ENCODE measurements around the gene ABCC1.
"Not testable (repeated sequence)": the region's sequence is repeated elsewhere in the genome, so short reads cannot be mapped to it uniquely, and the experiment has no call there.

Gene ABCC1

DNA sequence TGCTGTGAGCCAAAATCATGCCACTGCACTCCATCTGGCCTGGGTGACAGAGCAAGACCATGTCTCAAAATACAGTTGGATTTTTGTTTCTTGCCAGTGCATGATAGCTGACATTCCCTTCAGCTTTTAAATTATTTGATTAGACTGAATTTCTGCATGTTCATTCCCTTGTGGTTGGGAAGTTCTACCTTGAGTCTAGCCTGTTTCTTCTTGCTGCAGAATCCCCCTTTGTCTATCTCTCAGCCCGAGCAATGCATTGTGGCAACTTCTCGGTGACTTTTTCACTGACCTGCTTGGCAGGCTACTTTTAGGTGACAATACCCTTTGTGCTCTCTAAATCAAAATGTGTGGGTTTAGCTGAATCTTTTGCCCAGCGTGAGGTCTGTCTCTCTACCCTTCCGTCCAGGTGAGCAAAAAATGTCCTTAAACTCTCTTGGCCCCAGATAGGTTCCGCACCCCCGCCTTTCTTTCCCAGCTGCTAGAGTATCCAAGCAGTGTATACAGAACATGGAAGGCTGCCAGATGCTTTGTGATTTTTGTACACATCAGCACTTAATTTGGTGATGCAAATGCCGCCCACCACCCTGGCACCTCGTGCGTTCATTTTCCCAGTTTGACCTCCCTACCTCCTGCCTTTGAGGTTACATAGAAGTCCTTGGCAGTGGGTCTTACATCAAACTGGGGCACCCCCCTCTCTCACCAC, 143.7 kb downstream of the ABCC1 start:
- peak; percentile 64 for DNase-seq

GRCh38 chr16:16093628-16094332, 144.4 kb downstream of the ABCC1 start:
- DNase-seq: no peak

DNA sequence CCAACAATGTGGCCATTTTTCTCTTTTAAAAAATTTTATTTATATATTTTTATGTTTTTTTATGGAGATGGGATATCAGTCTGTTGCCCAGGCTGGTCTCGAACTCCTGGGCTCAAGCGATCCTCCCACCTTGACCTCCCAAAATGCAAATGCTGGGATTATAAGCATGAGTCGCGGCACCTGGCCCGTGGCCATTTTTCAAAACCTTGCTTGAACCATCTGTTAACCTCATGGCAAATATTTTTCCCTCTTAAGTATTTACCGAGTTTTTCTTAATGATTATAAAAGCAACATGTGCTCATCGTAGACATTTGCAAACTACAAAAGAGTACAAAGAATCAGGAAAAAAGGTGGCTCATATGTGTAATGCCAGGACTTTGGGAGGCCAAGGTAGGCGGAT, 146.2 kb downstream of the ABCC1 start:
- DNase-seq: no peak

DNA sequence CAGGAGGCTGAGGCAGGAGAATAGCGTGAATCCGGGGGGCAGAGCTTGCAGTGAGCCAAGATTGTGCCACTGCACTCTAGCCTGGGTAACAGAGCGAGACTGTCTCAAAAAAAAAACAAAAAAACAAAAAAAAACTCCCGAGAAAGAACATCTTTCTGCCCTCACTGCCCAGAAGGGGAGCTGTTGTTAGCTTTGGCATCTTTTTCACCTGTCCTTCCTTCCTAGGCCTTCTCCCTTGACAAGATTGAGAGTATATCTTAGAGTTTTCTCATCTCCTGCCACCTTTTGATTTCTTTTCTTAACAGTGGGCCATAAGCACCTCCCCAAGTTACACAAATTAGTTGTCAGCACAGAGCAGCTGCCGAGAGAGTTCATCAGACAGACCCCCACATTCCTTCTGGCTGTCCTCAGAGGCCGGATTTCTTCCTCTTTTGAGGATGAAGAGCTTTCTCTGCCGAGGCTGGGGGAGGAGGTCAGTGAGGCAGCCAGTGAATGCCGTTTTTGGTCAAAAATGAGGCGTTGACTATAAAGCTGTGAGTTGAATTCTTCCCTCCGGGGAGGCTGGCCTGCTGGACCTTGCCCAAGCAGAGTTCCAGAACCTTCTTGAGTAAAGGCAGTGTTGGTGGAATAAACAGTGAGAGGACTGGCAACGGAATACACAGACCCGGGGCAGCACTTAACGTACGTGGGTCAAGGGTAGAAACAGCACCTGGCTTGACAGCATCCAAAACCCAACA, 146.9 kb downstream of the ABCC1 start:
- DNase-seq: no peak

- no peak for DNase-seq
Measured at GRCh38 chr16:16096858-16097213, 147.4 kb downstream of the ABCC1 start.

DNA sequence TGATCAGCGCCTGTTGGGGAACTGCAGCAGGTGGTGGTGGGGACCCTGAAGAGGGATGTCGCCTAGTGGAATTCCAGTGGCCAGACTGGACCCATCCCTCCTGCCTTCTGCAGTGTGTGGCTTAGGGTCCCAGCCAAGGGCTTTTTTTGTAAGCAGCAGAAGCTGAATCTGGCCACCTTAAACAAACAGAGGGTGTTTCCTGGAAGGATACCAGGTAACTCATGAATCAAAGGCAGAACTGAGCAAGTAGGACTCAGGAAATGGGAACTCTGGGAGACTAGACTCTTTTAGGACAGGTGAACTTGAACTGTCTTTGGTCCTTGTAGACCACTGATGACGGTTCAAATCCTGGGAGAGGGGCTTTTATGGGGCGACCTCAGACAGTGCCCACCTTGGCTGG, 149.9 kb downstream of the ABCC1 start:
- DNase-seq: peak; percentile 4

DNA sequence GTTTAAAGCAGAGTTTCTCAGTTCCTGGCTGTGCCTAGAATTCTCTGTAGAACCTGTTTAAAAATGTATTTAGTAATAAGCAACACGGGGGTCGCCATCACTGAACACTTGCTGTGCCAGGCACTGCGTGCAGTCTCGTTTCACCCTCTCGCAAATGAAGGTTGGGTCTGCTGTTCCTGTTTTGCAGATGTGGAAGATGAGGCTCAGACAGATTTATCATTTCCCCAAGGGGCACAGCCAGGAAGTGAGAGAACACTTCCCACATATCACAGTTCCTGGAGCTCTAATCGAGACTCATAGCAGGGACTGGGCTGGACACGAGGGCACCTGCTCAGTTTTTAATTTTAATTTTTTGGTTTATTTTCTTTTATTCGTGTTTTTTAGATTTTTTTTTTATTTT, 151.2 kb downstream of the ABCC1 start:
- no peak for DNase-seq

GRCh38 chr16:16101585-16101984, 152.2 kb downstream of the ABCC1 start:
- DNase-seq: peak; percentile 52

DNA sequence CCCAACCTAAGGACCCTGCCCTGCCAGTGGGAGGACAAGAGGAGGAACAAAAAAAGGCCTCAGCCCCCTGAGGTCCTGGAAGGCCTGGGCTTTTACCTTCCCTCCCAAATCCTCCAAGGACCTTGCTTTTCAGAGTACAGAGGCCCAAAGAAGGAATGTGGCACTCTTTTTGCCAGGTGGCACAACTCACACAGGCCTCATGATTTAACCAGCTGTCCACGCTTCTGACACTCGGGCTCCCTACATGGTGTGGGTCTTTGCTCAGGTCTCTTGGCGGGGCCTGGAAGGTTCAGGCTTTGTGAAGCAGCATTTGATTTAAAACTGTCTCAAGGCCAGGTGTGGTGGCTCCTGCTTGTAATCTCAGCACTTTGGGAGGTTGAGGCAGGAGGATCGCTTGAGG, 153.3 kb downstream of the ABCC1 start:
- DNase-seq: no peak

DNA sequence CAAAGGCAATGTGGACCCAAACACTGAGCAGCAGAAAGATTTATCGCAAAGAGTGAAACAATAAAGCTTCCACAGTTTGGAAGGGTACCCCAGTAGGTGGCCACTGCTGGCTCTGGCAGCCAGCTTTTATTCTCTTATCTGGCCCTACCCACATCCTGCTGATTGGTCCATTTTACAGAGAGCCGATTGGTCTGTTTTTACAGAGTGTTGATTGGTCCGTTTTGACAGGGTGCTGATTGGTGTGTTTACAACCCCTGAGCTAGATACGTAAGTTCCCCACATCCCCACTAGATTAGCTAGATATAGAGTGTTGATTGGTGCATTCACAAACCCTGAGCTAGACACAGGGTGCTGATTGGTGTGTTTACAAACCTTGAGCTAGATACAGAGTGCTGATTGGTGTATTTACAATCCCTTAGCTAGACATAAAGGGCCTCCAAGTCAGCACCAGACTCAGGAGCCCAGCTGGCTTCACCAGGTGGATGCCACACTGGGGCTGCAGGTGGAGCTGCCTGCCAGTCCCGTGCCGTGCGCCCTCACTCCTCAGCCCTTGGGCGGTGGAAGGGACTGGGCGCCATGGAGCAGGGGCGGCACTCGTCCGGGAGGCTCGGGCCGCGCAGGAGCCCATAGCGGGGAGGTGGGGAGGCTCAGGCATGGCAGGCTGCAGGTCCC, 154.9 kb downstream of the ABCC1 start:
- DNase-seq: not testable (repeated sequence)

GRCh38 chr16:16104804-16105141, 155.4 kb downstream of the ABCC1 start:
- not testable (repeated sequence) for DNase-seq

GRCh38 chr16:16105646-16106045, 156.2 kb downstream of the ABCC1 start:
- DNase-seq: no peak

DNA sequence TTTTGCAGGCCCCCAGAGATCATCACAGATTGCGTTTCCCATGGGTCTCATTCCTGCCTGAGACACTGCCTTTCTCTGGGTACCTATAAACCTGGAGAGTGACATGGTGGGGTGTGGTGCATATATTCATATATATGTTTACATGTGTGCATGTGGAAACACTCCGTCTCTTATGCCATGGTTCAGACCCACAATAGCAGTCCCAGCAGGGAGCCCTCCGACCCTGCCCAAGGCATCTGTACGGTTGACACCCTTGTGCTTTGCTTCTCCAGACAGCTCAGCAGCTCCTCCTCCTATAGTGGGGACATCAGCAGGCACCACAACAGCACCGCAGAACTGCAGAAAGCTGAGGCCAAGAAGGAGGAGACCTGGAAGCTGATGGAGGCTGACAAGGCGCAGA, 157.1 kb downstream of the ABCC1 start:
- no peak for DNase-seq

DNA sequence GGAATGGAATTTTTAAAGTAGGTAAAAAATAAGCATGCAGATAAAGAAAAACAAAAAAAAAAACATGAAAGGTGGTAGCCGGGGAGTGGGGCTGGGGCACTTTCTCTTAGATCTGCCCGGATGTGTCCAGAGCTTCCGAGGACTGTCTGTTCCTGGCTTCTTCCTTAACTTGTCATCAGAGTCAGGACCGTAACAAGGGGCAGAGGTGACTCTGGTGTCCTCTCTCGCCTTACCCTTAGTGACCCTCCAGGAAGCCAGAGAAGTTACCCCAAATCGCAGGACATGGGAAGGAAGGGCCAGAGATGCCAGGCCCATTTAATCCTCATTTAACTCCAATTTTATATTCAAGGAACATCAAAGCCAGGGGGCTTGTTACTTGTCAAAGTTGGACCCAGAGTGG, 158.4 kb downstream of the ABCC1 start:
- DNase-seq: no peak

- no peak for DNase-seq
Measured at GRCh38 chr16:16108759-16109158, 159.3 kb downstream of the ABCC1 start.

- no peak for DNase-seq
Measured at GRCh38 chr16:16109453-16110110, 160.2 kb downstream of the ABCC1 start.

DNA sequence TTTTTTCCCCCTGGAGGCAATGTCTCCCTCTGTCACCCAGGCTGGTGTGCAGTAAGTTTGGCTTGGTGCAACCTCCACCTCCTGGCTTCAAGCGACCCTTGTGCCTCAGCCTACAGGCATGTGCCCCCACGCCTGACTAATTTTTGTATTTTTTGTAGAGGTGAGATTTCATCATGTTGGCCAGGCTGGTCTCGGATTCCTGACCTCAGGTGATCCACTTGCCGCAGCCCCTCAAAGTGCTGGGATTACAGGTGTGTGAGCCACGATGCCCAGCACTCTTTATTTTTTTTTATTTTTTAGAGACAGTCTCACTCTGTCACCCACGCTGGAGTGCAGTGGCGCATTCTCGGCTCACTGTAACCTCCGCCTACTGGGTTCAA, 160.7 kb downstream of the ABCC1 start:
- DNase-seq: no peak

DNA sequence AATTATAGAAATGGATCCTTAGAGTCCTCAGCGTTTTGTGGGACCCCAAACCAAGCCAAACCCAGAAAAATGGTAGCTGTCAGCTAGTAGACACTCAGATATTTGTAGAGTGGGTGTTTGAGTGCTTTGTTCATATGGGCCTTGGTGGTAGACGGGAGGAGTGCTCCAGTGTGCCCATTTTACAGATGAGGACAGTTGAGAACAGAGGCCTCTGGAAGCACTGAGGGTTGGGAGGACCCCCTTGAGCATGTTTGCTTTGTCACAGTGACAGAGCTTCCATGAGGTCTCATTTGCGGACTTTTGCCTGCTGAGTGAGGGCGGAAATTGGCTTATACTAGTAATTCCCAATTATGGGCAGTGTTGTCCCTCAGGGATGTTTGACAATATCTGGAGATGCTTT, 162.2 kb downstream of the ABCC1 start:
- no peak for DNase-seq

DNA sequence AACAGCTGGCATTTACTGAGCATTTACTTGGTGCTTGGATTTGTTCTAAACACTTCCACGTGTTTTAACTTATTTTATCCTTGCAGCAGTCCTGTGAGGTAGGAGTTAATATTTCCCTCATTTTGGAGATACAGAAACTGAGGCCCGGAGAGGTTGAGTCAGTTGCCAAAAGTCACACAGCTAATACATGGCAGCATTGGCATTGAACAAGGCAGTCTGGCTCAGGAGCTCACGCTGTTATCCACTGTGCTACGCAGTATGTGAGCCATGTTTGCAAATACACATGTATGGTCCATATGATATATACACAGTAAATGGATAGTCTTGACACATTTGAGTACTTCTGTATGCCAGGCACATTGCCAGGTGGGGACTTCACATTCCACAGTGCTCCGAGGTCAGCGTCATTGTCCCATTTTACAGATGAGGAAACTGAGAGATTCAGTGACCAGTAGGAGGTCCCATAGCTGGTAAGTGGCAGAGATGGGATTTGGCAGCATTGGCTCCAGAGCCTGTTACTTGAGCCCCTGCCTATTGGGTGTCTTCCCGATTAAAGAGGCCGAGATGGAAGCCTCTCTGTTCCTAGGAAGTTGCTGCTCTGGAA, 163.1 kb downstream of the ABCC1 start:
- no peak for DNase-seq

- no peak for DNase-seq
Measured at GRCh38 chr16:16113076-16113475, 163.7 kb downstream of the ABCC1 start.

DNA sequence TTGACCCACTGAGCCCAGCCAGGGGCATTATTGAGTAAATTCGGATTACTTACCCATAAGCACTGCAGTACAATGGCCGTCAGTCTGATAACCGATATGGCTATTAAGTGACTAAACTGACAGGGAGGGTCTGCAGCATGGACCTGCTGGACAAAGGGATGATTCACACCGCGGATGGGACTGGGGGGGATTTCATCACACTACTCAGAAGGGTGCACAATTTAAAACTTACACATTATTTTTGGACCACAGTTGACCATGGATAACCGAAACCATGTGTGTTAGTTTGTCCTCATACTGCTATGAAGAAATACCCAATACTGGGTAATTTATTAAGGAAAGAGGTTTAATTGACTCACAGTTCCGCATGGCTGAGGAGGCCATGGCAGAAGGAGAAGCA, 167.4 kb downstream of the ABCC1 start:
- DNase-seq: no peak

DNA sequence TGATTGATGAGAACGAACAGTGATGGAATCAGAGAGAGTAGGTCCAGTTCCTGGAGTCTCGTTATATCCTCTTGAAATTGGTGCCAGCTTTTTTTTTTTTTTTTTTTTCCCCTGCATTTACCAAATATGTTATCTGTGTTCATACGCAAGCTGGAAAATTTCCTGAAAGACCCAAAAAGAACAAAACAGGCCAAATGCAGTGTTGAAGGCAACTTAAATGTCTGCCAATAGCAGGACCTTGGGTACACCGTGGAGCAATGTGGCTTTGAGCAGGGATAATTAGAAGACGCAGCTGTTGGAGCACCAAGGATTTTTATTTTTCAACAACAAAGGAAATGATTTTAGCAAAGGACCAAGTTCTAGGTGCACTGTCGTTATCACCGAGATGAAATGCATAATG, 168.9 kb downstream of the ABCC1 start:
- DNase-seq: no peak

DNA sequence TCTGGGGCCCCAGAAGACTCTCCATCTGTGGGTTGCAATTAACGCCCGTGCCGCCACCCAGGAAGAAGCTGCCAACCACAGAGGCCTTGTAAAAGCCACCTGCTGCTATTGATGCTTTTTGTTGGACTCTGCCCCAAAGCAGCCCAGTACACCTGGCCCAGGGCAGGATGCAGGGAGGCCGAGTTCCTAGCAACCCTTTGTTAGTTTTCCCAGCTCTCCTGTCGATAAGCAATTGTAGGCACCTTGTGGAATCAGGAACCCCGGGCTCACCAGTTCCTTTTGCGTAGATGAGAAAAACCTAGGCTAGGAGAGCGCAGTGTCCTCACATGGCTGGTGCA, 170.6 kb downstream of the ABCC1 start:
- DNase-seq: no peak
